SK-MEL-5 (cell line): ENCODE data around the gene SUPT4H1. TPM values are rescaled to one million over a fixed set of nuclear protein-coding genes. Genes with fewer than 3 reads are reported as not detected.
A peak's percentile ranks its signal among the peaks of the same experiment; 100 is the strongest.

Experiments used
- DNase-seq: peaks from one replicate; pipeline ENCODE4 v3.0.0-alpha.2; 2016; ENCODE audit warnings: low read depth, low spot score
- in situ Hi-C: cut with HindIII; loops from 2 replicates; pipeline ENCODE4 v1.10.0; 2016; ENCODE audit warnings: low sequenced_read_pairs, high pct_unique_total_duplicates, low pct_unique_long_range_greater_than_20kb
- total RNA-seq: library from RNA; depleted of rRNA; stranded (reverse); fragments of >200 nt; shearing (Covaris generic); gene quantifications from 2 replicates; pipeline ENCODE4 v1.2.3, GENCODE V29; 2014

SUPT4H1 gene
- total RNA-seq, 1 experiment from 2014 or later = 102 TPM

DNA sequence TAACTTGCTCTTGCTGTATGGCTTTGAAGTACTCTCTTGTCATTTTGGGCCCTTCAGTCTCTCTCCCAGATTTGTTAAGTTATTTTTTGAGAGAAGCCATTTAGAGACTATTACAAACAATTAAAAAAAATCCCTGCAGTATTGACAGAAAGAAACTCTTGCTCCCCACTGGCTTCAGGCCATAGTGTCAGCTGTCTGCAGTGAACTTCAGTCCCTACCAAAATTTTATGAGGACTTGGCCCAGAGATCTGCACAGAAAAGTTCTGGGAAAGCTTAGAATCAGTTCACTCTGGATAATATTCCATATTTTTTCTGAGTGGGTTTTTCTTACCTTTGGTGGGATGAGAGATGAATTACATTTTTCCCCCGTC lies 30.9 kb upstream of the SUPT4H1 start:
- DNase-seq = no peak
- in situ Hi-C loops = no loop called here

DNA sequence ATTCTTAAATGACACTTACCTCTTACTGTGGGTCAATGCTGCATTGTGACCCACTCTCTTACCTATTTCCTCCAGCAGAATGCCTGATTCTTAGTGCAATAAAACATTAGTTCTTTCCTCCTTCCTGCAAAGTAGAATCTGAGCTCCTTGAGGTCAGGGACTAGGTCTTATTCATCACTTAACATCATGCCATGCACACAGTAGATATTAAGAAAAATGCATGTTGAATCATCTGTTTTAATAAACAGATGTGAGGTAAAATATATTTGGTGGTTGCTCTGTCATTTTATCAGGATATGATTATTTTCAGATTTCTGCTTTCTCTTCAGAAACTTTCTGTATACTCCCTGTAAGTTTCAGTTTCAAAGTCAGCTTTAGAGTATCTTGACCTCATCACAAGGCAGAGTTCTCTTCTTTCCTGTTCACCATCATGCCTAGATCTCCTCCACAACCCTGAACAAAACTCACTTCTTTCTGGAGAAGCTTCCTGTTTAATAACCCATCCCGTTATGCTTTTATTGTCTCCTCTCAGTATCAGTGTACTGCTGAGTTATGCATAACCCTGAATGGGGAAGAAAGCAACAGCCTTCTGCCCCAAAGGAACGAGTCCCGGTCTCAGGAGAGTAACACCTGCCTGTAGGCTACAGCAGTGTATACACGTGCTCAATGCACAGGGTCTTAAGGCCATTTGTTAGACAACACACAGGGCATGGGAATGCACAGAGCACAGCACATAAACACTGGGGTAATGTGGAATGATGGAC lies 30.3 kb upstream of the SUPT4H1 start:
- no peak for DNase-seq
- in situ Hi-C loops = no loop called here

DNA sequence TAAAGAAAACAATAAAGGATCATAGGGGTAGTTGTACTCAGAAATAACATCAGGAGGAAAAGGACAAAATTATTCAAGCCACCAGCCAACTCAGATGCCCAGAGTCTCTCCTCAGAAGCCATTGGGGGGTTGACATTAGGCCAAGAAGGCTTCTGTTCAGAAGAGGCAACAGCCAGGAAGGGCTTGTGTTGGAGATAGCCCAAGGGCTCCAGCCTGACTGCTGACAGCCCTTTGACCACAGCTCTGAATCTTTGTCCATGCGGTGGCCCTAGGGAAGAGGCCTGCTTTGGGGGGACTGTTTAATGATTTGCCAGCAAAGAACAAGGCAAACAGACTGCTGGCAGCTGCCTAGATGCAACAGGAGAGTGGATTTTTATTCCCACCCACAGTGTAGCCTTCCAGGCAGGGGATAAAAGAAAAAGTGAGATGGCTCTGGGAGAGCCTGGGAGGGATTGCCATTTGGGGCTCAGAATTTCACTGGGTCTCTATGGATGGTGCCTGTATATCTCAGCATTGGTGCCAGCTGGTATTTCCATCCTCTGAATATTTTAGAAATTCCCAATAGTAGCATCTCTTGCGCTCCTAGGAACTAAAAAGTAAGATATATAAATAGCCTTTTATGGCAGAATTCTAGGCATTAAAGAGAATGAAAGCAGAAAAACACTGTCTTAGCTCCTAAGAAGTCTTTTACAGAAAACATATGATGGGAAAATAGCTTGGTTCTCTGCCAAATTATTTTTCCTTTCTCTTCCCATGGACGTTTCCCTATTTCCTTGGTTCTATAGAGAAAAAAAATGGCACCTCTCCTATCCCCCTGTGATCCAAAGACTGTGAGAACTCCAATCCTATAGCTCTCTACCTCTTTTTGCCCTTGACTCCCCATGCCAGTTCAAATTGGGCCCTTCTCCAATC lies 29.4 kb upstream of the SUPT4H1 start:
- DNase-seq = peak; percentile 29
- in situ Hi-C loops = no loop called here

DNA sequence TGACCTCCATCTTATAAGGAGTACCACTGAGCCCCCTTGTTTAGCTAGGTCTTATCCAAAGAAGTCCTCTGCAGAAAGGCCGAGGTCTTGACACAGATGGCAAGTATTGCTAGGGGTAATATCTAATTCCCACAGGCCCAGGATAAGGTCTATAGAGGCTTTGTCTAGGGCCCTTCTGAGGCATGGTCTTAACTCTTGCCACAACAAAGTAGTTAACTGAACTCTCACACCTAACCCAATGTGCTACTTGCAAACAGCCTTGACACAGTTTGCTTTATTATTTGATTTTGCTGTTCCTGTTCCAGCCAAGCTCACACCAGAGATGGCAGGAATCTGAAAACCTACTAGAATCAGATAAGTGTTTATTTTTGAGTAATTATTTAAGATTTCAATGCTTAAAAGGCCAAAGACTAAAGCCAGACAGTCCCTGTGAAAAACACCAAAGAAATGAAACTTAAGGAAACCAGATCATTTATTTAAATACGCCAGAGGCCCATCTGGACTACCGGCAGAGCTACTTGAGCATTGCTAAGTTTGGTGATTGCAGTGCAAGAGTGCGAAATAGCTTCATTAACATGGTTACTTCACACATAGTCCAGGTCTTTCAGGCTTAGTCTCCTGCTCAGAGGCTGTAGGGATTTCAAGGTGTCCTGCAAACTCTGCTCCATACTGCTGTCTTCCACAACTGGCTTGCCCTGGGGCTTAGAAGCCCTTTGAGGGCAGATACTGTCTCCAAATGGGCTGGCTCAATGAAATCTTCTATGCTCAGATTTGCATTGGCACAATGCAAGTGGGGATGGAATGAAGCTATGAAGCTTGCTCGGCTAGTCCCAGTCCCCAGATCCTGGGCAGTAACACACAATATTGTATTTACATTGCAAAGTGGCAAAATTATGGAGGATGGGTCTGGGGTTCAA lies 28.5 kb upstream of the SUPT4H1 start:
- DNase-seq = no peak
- in situ Hi-C loops = no loop called here

DNA sequence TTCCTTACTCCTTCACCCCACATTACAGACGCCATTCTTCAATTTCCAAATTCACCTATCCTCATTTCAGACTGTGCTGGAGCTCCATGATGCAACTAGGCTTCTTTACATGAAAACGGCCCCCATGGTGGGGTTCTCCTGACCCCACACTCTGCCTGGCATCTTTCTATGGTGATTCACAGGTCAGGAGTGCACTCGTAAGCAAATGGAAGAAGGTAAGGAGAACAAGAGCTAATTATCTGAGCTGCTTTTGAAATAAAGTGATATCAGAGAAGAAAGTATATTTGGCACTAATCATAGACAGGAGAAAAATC lies 27.5 kb upstream of the SUPT4H1 start:
- in situ Hi-C loops = no loop called here
- DNase-seq = no peak

DNA sequence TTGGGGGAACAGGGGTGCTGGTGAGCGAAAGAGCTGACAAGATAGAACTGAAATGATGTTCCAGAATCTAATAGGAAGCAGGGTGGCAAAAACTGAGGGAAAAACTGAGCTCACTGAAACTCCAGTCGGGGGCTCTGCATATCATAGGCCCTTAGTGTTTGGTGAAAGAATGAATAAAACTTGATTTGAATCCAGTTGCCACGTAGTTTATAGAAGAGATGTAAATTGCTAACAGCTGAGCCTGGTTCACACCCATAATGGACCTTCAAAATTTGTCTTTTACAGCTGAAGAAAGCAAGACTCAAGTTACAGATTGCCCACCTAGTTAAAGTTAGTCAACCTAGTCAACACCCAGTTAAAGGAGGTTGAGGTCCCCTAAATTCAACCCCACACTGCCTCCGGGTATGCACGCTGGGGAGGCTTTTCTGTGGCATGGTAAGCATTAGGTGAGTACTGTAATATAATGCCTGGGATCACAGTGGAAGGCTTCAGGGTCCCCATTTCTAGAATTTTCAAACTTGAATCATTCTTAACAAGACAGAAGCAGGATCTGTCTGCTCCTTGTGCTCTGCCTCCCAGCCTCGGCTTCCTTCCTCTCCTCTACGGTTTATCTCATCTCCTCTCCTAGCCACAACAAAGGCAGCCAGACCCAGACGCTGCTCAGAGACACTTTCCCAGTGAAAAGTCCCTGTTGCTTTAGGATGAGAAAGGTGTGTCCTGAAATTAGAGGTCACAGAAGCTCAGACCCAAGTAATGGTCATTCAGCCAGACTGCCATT lies 26.9 kb upstream of the SUPT4H1 start:
- in situ Hi-C loops = no loop called here
- DNase-seq = no peak

DNA sequence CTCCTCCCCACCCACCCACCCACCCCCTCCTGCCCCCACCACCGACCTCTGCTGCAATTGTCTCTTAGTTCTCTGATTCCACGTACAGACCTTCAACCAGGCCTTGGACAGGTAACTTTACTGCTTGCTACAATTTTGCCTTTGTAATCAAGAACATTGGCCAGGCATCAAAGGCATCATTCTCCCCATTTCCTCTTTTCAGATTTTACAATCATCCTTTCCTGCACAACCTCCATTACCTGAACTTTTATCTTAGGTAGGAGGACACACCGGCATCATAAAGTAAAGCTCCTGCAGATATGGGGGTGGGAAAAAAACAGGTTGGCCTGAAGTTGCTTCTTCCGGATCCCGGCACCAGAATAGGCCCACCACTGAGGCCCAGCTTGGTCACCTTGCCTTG lies 25.7 kb upstream of the SUPT4H1 start:
- in situ Hi-C loops = no loop called here
- no peak for DNase-seq

DNA sequence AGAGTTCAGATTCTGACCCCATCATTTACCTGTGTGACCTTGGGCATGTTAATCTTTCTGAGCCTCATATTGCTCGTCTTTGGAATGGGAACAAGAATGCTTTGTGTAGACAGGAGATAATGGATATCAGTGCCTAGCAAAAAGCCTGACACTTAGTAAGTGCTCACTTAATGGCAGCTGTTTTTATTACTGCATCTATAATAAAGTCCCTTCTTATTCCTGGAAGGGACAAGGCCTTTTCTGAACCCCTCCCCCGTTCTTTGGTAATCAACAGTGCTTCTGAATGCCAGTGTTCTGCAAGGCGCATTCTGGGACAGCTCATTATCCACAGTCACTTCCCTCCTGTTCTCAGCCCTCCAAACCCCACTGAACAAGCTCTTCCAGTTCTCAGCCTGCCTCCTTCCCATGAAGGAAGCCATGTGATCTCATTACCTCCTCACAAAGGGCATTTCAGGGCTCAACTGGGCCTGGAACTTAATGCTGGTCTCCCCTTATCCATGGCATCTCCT lies 25.1 kb upstream of the SUPT4H1 start:
- in situ Hi-C loops = no loop called here
- peak; percentile 55 for DNase-seq

DNA sequence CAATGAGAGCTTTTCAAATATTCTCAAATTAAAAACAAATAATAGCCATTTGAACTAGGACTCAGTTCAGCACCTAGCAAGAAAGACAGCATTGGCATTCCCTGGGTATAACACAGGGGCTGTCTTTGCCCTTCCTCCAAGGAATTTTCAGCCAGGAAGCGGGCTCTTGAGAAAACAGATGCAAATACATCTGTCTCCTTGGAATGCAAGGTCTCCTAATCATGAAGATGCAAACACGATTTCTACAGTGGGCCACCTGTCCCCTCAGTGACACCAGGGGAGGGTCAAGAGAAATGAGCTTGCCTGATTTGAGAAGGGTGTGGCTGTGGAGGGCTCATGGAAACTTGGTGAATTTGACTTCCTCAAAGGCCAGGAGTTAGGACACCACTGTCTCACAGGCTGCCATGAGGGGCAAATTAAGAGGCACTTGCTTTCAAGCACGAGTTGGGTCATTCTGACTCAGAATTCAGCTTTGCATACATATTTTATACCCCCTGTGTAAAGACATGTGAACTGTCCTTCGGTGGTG lies 24.5 kb upstream of the SUPT4H1 start:
- in situ Hi-C loops = no loop called here
- no peak for DNase-seq

DNA sequence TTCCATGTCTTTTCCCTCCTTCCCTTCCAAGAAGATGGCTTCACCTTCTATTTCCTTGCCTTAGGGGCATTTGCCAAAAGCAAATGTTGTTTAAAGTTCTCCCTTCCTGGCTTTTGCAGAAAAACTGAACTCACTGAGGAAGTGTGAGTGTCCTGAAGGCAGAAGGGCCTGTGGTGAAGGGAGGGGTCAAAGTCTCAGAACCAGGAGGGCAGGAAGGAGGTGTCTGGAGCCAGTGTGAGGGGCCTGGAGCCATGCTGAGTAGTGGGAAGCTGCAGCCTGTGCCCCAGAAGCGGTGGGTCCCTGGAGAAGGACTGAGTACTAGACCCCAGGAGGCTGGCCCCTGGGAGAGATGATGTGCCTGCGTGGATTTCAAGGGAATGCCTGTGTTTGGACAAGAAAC lies 23.8 kb upstream of the SUPT4H1 start:
- DNase-seq = no peak
- in situ Hi-C loops = no loop called here

DNA sequence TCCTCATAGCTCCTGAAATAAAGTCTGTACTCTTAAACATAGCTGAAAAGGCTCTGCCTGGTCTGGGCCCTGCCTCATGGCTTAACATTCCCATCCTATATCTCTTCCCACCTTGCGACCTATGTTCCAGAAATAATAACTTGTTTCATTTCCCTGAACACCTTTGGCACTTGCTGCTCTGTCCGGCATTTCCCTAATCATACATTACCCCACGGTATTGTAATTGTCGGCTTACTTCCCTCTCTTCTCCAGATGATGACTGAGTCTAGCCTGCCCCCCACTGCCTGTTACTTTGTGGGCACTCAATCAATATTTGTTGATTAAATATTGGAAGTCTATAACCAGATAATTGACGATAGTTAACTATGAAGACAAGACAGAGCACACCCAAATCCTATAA lies 23.3 kb upstream of the SUPT4H1 start:
- DNase-seq = no peak
- in situ Hi-C loops = no loop called here

DNA sequence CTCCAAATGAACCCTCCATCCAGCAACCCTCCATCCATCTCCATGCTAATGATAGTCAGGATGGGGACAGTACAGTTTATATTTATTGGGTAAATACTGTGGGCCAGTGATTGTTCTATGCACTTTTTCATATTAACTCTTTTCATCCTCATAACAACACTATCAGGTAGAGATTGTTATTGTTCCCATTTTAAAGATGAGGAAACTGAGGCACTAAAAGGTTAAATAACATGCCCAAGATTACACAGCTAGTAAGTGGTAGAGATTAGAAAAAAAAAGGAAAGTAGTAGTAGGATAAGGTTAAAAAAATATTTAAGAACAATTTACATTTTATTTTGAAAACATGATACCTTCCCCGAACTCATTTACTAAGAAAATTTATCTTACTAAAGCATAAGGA lies 21.9 kb upstream of the SUPT4H1 start:
- in situ Hi-C loops = no loop called here
- no peak for DNase-seq

DNA sequence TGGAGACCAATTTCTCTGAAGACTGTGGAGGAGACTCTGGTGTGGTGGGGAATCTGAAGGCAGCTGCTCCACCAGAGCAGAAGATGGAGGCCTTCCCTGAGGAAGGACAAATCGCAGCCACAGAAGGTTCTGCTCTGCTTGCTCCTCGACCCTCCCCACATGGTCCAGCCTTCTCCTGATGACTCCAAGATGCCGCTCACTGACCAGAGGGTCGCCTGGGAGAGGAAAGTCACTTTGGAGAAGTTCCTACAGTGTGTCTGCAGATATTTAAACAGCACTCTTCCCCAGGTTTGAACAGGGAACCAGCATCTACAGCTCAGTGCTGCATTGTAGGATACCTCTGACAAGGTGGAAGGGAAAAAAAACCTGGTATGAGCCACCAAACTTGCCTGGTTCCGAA lies 21.0 kb upstream of the SUPT4H1 start:
- no peak for DNase-seq
- in situ Hi-C loops = no loop called here

DNA sequence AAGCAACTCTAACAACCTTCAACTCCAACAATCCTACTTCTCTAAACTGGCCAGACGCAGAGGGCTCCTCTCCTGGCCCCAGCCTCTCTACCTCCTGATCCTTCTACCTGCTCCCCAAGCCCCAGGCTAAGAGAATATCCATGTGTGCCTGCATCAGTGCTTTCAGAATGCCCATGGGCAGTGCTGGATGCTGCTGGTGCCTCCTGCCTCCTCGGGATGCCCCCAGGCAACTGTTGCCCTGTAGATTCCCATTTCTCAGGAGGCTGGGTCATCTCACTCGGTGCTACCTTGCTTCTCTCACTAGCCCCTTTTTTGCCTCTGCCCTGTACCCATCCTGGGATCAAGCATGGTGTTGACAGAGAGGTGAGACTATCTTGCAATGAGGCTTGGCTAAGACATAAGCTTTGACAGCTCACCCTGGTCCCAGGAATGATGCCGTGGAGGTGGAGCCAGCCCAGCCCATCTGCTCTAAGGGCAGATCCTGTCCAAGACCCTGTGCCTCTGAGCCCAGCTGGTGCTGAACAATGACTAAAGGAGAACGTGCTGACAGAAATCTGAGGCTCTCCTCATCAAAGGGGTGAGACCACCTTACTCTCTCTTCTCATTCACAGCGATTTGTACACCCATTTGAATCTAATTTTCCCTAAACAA lies 19.4 kb upstream of the SUPT4H1 start:
- DNase-seq = no peak
- in situ Hi-C loops = no loop called here

DNA sequence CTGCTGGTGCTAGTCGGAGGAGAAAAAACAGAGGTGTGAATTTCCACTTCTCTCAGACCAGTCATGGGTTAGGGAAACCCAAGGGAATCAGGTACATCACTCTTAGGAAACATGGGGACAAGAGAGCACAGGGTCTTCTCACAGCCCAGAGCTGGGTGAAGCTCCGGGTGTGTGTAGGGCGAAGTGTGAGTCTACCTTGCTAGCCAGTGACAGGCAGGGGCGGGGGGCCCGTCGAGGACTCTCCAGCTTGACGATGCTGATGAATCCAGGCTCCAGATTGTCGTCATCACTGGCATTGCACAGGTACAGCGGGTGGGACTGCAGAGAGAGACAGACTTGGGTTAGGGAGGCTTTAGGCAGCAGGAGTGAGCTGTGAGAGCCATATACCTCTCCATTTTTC lies 18.7 kb upstream of the SUPT4H1 start:
- no peak for DNase-seq
- in situ Hi-C loops = no loop called here

DNA sequence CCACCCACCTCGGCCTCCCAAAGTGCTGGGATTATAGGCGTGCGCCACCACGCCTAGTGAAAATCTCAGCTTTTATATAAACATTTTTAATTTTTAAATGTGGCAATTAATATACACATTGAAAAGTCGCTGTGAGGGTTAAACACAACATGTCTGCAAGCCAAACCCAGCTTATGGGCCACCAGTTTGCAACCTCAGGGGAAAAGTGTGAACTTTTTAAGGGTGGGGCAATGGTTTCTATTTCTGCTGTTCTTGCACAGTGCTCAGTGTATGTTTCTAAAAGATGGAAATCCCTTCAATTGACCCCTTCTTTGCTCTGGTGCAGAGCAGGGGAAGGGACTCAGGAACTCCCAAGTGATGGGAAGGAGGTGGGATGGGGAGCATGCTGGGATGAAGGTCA lies 18.3 kb upstream of the SUPT4H1 start:
- in situ Hi-C loops = no loop called here
- no peak for DNase-seq
